GM12878 (cell line): ENCODE results near the gene MXI1. TPM values are rescaled to one million over a fixed set of nuclear protein-coding genes. Genes with fewer than 3 reads are reported as not detected.

ENCODE experiments used
- ATAC-seq: fragments of 200-7000 bp; cut with Tn5 transposase; 3 replicates; pipeline ENCODE4 v1.9.1; 2020; ENCODE audit warnings: mild to moderate bottlenecking, moderate library complexity
- BruUV-seq: library from RNA; stranded (reverse); fragments of 400-500 nt; replicated peaks from 2 replicates; lab custom pipeline; 2021; lab: Mats Ljungman, UMichigan
- CTCF ChIA-PET: fragments of 300-600 bp; sonication (Branson Sonifier 250); formaldehyde crosslinking; extraction: SDS; loops from one replicate; lab custom pipeline; 2021; ENCODE audit warnings: inconsistent platforms; lab: Yijun Ruan, JAX
- POLR2A ChIA-PET: fragments of 350-600 bp; formaldehyde crosslinking; extraction: SDS; loops from one replicate; lab custom pipeline; 2021; ENCODE audit warnings: inconsistent platforms; lab: Charles Lee
- RAD21 ChIA-PET: fragments of 300-600 bp; sonication (Branson Sonifier 250); formaldehyde crosslinking; loops from one replicate; lab custom pipeline; 2023; ENCODE audit warnings: antibody characterized with exemption; ENCODE audit not compliant: unreplicated experiment; lab: Charles Lee
- SMC1A ChIA-PET: fragments of 300-600 bp; sonication (Branson Sonifier 250); formaldehyde crosslinking; loops from one replicate; lab custom pipeline; 2023; ENCODE audit not compliant: unreplicated experiment, uncharacterized antibody; lab: Charles Lee
- DNase-seq: peaks from one replicate; pipeline ENCODE4 v3.0.0-alpha.2; 2011; ENCODE audit warnings: low read depth, low spot score
- FAIRE-seq: peaks from 3 replicates; lab custom pipeline; 2011; peaks lifted over from hg19 to GRCh38; lab: Jason Lieb, UNC
- H2AFZ ChIP-seq: 2 replicates; pipeline ENCODE4 v1.6.0; 2011; ENCODE audit warnings: low read depth, low read length, control low read depth; ENCODE audit not compliant: control insufficient read depth
- H3K27ac ChIP-seq: 2 replicates; pipeline ENCODE4 v1.5.1; 2011; ENCODE audit warnings: control low read depth; ENCODE audit not compliant: control insufficient read depth, insufficient read depth
- H3K27me3 ChIP-seq, 2 experiments: replicated peaks in 1 of 2; 2 replicates each; pipeline versions ENCODE4 v1.6.0 to v1.6.1; 2011; ENCODE audit warnings: low read length in 1 of 2; ENCODE audit not compliant: control insufficient read depth in 2 of 2, insufficient read depth in 2 of 2
- H3K36me3 ChIP-seq, 2 experiments: 2 replicates each; pipeline ENCODE4 v1.5.1; 2011; ENCODE audit warnings: low read length in 1 of 2; ENCODE audit not compliant: control insufficient read depth in 2 of 2, insufficient read depth in 2 of 2
- H3K4me1 ChIP-seq: 2 replicates; pipeline ENCODE4 v1.6.1; 2011; ENCODE audit warnings: mild to moderate bottlenecking, low read length, moderate library complexity, mixed read lengths; ENCODE audit not compliant: control insufficient read depth, insufficient read depth
- H3K4me2 ChIP-seq: 2 replicates; pipeline ENCODE4 v1.6.0; 2011; ENCODE audit warnings: control low read depth; ENCODE audit not compliant: control insufficient read depth, insufficient read depth
- H3K4me3 ChIP-seq: fragments of 200-600 bp; sonication (generic); 2 replicates; pipeline ENCODE4 v1.5.1; 2016
- H3K79me2 ChIP-seq: 2 replicates; pipeline ENCODE4 v1.6.0; 2011; ENCODE audit warnings: low read length; ENCODE audit not compliant: control insufficient read depth, insufficient read depth
- H3K9ac ChIP-seq: 2 replicates; pipeline ENCODE4 v1.8.0; 2011; ENCODE audit warnings: low read length, control low read depth, mixed read lengths; ENCODE audit not compliant: control insufficient read depth, insufficient read depth
- H3K9me3 ChIP-seq: replicated peaks from 3 replicates; pipeline ENCODE4 v1.5.1; 2011; ENCODE audit warnings: mild to moderate bottlenecking, low read length; ENCODE audit not compliant: control insufficient read depth, insufficient read depth
- H4K20me1 ChIP-seq: 2 replicates; pipeline ENCODE4 v1.6.0; 2011; ENCODE audit not compliant: control insufficient read depth, insufficient read depth
- BRCA1 ChIP-seq: IDR thresholded peaks from 2 replicates; pipeline ENCODE4 v1.6.1; 2011; ENCODE audit warnings: low read depth, low read length, improper control_type of control experiment
- FOXM1 ChIP-seq: IDR thresholded peaks from 2 replicates; pipeline ENCODE4 v1.6.1; 2012; ENCODE audit warnings: low read depth, mild to moderate bottlenecking, inconsistent platforms, low read length, moderate library complexity
- HCFC1 ChIP-seq: fragments of 150-350 bp; IDR thresholded peaks from 2 replicates; pipeline ENCODE4 v1.6.1; 2014; ENCODE audit warnings: low read length
- MTA3 ChIP-seq: IDR thresholded peaks from 2 replicates; pipeline ENCODE4 v1.6.1; 2012; ENCODE audit warnings: low read length, inconsistent platforms, borderline replicate concordance
- YY1 ChIP-seq: IDR thresholded peaks from 2 replicates; pipeline ENCODE4 v1.6.1; 2011; ENCODE audit warnings: low read depth, mild to moderate bottlenecking, low read length
- ZNF384 ChIP-seq: IDR thresholded peaks from 2 replicates; pipeline ENCODE4 v1.6.1; 2012; ENCODE audit warnings: low read depth, mild to moderate bottlenecking, low read length, improper control_type of control experiment, borderline replicate concordance
- WGBS: methylation state at CpG from one replicate; pipeline ENCODE4 v1.1.6; 2016; ENCODE audit warnings: low lambda C conversion rate; ENCODE audit not compliant: insufficient replicate concordance, insufficient coverage; ENCODE audit errors: missing lambda C conversion rate; 5-methylcytosine and 5-hydroxymethylcytosine counted together
- in situ Hi-C: fragments of 300-500 bp; cut with MboI; formaldehyde crosslinking; loops from 9 replicates; pipeline ENCODE4 v1.14.3; 2018; ENCODE audit warnings: mixed read lengths
- intact Hi-C: fragments of 100-400 bp; cut with micrococcal nuclease; formaldehyde crosslinking; loops from one replicate; pipeline ENCODE4 v1.14.2; 2022; ENCODE audit not compliant: unreplicated experiment
- polyA plus RNA-seq, 11 experiments: library from polyadenylated mRNA; depleted of rRNA in 4 of 11; unstranded in 6 of 11; stranded (reverse) in 5 of 11; fragments of >200 nt; fragmentation: Nextera tagmentation in 4 of 11; fragmentation: Illumina TruSeq in 1 of 11; extraction: Ambion mirVana in 4 of 11; extraction: Trizol in 1 of 11; gene quantifications; 1 replicate in 1 of 11; 2 replicates in 10 of 11; pipeline versions ENCODE4 v1.2.1 to v1.2.3, GENCODE V29; 2011 to 2016; ENCODE audit warnings: inconsistent platforms in 2 of 11, missing spikeins in 2 of 11, low read depth in 1 of 11
- total RNA-seq, 4 experiments: library from RNA; depleted of rRNA in 3 of 4; stranded (reverse); fragments of >200 nt in 3 of 4; fragmentation: Illumina TruSeq in 1 of 4; extraction: Trizol in 1 of 4; gene quantifications; 2 replicates each; pipeline versions ENCODE4 v1.2.1 to v1.2.3, GENCODE V29; 2013 to 2021

The MXI1 gene
- total and polyA plus RNA-seq, 10 of the 15 experiments (the other 5 are each of a cell fraction or from before 2014, with no cell fraction given), result 0.23 to 8.0 (median 0.41) TPM

- intact Hi-C loops, result no loop called here
- peaks cover 4 to 9% of the 10 kb centered on the region in 2 experiments; a peak in 3 of 4 replicates for H3K27me3 ChIP-seq
- no peak overlapping the region for H3K4me3 ChIP-seq
- no peaks in the 10 kb centered on the region for H3K9me3 ChIP-seq
- 54% methylated on average over 12 of the region's 12 CpGs for WGBS
- 0 out of 2 replicates have a peak, but pooled peaks cover 2% of the 10 kb centered on the region for H3K4me1 ChIP-seq
- TF ChIP-seq FOXM1 (no peak), YY1 (no peak), BRCA1 (no peak), ZNF384 (no peak), MTA3 (no peak), HCFC1 (no peak)
- no peaks in the 10 kb centered on the region for H3K36me3 ChIP-seq
- POLR2A ChIA-PET, result interaction anchor here (0.5 kb wide), 1 partner anchor 796 kb away, joined by 4 read pairs; no protein-coding TSS in a partner anchor
- H3K27ac ChIP-seq, result no peak overlapping the region
- FAIRE-seq, result no peak
- CTCF ChIA-PET, result interaction anchor here (1.2 to 11.0 kb wide), 4 partner anchors 10 to 74 kb away, joined by 3 to 62 read pairs (median 8); no protein-coding TSS in a partner anchor
- no peak overlapping the region for H3K4me2 ChIP-seq
- in situ Hi-C loops, result no loop called here
- H2AFZ ChIP-seq, result no peak overlapping the region
- H3K79me2 ChIP-seq, result no peaks in the 10 kb centered on the region
- DNase-seq, result no peak
- SMC1A ChIA-PET, result interaction anchor here (0.8 to 8.8 kb wide), 6 partner anchors 9 to 74 kb away, joined by 3 to 67 read pairs (median 6); no protein-coding TSS in a partner anchor
- H4K20me1 ChIP-seq, result no peaks in the 10 kb centered on the region
- H3K9ac ChIP-seq, result no peak overlapping the region
- RAD21 ChIA-PET, result no interaction called here
- ATAC-seq, result no peak
- BruUV-seq, result no TSS peak
Observed at GRCh38 chr10:110205051-110205675, 2.2 kb upstream of the MXI1 start.
